HAP-1 (cell line): ENCODE results near the gene EPB41.
"Not testable (repeated sequence)": the region's sequence is repeated elsewhere in the genome, so short reads cannot be mapped to it uniquely, and the experiment has no call there.

Experiments
- DNase-seq, 2 experiments: peaks; one replicate each; pipeline ENCODE4 v3.0.0-alpha.2; 2016 to 2020; ENCODE audit warnings: low spot score in 2 of 2
- H3K27me3 ChIP-seq: fragments of 250-450 bp; sonication (Bioruptor Pico); 2 replicates; pipeline ENCODE4 v1.5.1; 2020; ENCODE audit warnings: low read depth, mild to moderate bottlenecking, moderate library complexity
- H3K36me3 ChIP-seq: fragments of 250-450 bp; sonication (Bioruptor Pico); replicated peaks from 2 replicates; pipeline ENCODE4 v1.5.1; 2020; ENCODE audit warnings: mild to moderate bottlenecking
- H3K4me1 ChIP-seq: fragments of 250-450 bp; sonication (Bioruptor Pico); 2 replicates; pipeline ENCODE4 v1.5.1; 2020; ENCODE audit warnings: mild to moderate bottlenecking
- H3K4me3 ChIP-seq: fragments of 250-450 bp; sonication (Bioruptor Pico); 2 replicates; pipeline ENCODE4 v1.5.1; 2020; ENCODE audit warnings: mild to moderate bottlenecking, moderate library complexity
- H3K9me3 ChIP-seq: fragments of 250-450 bp; sonication (Bioruptor Pico); 2 replicates; pipeline ENCODE4 v1.5.1; 2020; ENCODE audit warnings: mild to moderate bottlenecking, moderate library complexity
- in situ Hi-C: fragments of 300-500 bp; cut with MboI; formaldehyde crosslinking; loops from 3 replicates; pipeline ENCODE4 v1.14.3; 2020; ENCODE audit warnings: low sequenced_read_pairs, inconsistent platforms, mixed read lengths

EPB41 gene

DNA sequence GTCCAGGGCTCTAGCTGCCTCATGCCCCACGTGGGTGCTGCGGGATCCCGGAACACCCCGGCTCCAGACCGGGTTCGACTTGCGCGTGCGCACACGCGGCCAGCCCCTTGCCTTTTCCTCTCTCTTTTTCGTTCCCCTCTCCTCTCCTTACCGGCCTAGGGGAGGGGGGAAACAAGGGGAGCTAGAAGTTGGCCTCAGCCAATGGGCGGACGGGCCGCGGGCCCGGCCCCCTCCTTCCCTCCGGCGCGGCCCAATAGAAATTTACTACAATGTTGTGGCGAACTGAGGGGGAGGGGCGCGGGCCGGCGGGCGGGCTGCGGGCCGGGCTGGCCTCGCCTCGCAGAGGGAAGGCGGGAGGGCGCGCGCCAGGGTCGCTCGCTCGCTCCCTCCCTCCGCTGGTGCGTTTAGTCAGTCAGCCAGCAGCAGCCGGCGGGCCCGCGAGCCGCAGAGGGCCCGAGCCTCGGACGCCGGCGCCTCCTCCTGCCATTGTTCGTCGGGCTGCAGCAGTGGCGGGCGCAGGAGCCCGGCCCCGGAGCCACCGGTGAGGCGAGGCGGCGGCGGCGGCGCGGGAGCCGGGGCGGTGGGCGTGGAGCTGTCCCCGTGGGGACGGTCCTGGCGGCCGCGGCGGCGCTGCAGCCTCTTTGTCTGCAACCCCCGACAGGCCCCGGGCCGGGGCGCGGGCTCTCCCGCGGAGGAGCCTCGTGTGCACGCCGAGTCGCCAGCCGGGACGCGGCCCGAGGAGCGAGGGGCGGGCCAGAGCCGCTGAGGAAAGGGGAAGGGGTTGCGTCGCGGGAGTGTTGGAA lies at the start of gene EPB41:
EPB41 (plus strand) TSS at position 342 of the 803 bp plus-strand sequence. CDS start 72,869 bp downstream, outside the sequence.
- in situ Hi-C loops: no loop called here
- Histone ChIP-seq H3K4me1 (peaks cover 24% of the 10 kb centered on the region), H3K4me3 (peak within 1 kb of the TSS; percentile 40), H3K9me3 (no peaks in the 10 kb centered on the region), H3K36me3 (no peaks in the 10 kb centered on the region; the same call in 1 of the 2 replicates), H3K27me3 (no peaks in the 10 kb centered on the region)
- DNase-seq: peak; percentile 98

DNA sequence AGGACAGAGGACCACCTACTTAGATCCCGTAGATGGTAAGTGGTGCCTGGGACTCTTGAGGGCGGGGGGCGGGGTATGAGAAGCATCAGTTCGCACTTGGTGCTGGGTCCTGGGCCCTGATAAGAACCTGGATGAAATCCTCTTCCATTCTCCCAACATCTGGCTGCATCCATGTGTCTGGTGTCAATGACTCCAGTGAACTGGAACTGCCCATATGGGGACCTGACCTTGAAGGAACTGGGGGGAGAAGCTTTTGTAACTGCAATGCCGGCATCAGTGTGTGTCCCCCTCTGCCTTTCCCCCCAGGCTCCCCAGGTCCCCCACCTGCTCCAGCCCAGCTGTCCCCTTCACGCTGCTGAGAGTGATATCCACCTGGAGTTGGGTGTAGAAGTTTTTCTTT lies 49.7 kb upstream of the EPB41 start:
- Histone ChIP-seq H3K9me3 (no peaks in the 10 kb centered on the region), H3K4me3 (no peak overlapping the region), H3K4me1 (peaks cover 10% of the 10 kb centered on the region), H3K27me3 (no peaks in the 10 kb centered on the region), H3K36me3 (no peaks in the 10 kb centered on the region)
- no peak for DNase-seq
- in situ Hi-C loops: loop anchor here (5.0 to 25.0 kb wide), 2 partner anchors 77 to 452 kb away; no protein-coding TSS in a partner anchor

- Histone ChIP-seq H3K9me3 (no peaks in the 10 kb centered on the region), H3K27me3 (no peaks in the 10 kb centered on the region), H3K4me1 (peaks cover 10% of the 10 kb centered on the region), H3K4me3 (no peak overlapping the region), H3K36me3 (no peaks in the 10 kb centered on the region)
- in situ Hi-C loops: loop anchor here (5.0 to 25.0 kb wide), 2 partner anchors 79 to 454 kb away; no protein-coding TSS in a partner anchor
- no peak for DNase-seq
Measured at GRCh38 chr1:28865997-28866650, 48.2 kb upstream of the EPB41 start.

DNA sequence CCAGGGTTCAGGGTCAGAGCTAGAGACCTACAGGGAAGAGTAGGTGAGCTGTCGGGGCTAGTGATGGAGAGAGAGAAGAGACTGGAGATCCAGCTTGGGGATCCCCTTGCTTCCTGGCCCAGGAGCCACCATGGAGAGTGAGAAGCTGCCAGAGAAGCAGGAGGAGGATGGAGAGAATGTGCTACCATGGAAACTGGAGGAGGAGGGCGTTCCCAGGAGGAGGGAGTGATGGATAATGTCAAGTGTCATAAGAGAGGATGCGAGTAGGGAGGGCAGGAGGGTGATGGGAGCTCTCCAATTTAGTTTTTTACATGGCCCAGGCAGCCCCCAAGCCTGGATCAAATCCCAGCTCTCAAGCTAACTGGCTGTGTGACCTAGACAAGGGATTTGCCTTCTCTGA lies 46.5 kb upstream of the EPB41 start:
- in situ Hi-C loops: loop anchor here (5.0 to 25.0 kb wide), 2 partner anchors 81 to 456 kb away; no protein-coding TSS in a partner anchor
- H3K4me3 ChIP-seq: no peak overlapping the region
- no peak for DNase-seq
- H3K9me3 ChIP-seq: no peaks in the 10 kb centered on the region
- peaks cover 10% of the 10 kb centered on the region for H3K4me1 ChIP-seq
- H3K27me3 ChIP-seq: no peaks in the 10 kb centered on the region
- H3K36me3 ChIP-seq: no peaks in the 10 kb centered on the region

GRCh38 chr1:28869952-28870351 lies 44.4 kb upstream of the EPB41 start:
- in situ Hi-C loops: loop anchor here (5.0 to 25.0 kb wide), 3 partner anchors 83 to 458 kb away; partner anchors contain the start of genes RNU11 and TAF12
- Histone ChIP-seq H3K36me3 (no peaks in the 10 kb centered on the region), H3K9me3 (no peaks in the 10 kb centered on the region)

DNA sequence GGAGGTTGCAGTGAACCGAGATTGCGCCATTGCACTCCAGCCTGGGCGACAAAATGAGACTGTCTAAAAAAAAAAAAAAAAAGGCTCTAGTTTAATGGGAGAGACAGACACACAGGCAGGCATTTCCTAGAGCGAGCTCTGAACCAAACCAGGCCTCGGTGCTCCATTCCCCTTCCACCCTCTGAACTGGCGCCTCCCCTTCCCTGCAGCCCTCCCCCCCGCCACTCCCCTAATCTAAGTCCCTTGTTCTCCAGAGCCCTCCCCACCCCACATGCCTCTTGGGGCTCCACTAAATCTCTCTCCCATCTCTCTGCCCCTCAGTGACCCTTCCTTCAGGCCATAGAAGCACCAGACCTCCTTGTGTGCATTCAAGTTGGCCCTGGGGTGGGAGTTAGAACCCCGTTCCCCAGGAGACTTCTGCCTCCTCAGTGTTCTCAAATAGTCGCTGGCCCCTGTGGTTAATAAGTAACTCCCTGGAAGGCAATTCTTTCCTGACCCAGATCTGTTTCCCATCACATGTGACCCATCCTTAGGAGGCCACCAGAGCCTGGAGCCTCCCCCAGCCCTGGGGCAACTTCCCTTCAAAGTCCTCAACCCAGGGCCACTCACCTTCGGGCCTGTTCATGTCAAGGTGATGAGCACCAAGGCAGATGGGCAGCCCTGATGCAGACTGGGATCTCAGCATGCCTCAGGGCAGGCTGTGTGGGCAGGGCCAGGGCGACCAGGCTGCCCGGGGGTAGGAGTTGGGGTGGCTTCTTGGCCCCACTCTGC lies 42.6 kb upstream of the EPB41 start:
- H3K4me3 ChIP-seq: no peak overlapping the region
- no peaks in the 10 kb centered on the region for H3K4me1 ChIP-seq
- no peaks in the 10 kb centered on the region for H3K36me3 ChIP-seq
- H3K9me3 ChIP-seq: no peaks in the 10 kb centered on the region
- in situ Hi-C loops: loop anchor here (10.0 to 25.0 kb wide), 2 partner anchors 227 to 460 kb away; partner anchors contain the start of genes RNU11 and TAF12
- DNase-seq: no peak
- H3K27me3 ChIP-seq: no peaks in the 10 kb centered on the region

More at GRCh38 chr1:28869952-28870351, 44.4 kb upstream of the EPB41 start:
- Histone ChIP-seq H3K4me1 (peaks cover 6% of the 10 kb centered on the region), H3K4me3 (no peak overlapping the region), H3K27me3 (no peaks in the 10 kb centered on the region)
- no peak for DNase-seq

GRCh38 chr1:28875134-28875533 lies 39.2 kb upstream of the EPB41 start:
- H3K9me3 ChIP-seq, H3K4me1 ChIP-seq, DNase-seq, H3K27me3 ChIP-seq, H3K36me3 ChIP-seq, H3K4me3 ChIP-seq: not testable (repeated sequence)
- in situ Hi-C loops: loop anchor here (10.0 to 25.0 kb wide), 2 partner anchors 230 to 1837 kb away; partner anchors contain the start of genes MATN1, RNU11 and TAF12

GRCh38 chr1:28877132-28877781 lies 37.1 kb upstream of the EPB41 start:
- Histone ChIP-seq H3K4me1 (peaks cover under 1% of the 10 kb centered on the region; the same call in 1 of the 2 replicates), H3K9me3 (no peaks in the 10 kb centered on the region), H3K27me3 (no peaks in the 10 kb centered on the region; the same call in 1 of the 2 replicates), H3K36me3 (no peaks in the 10 kb centered on the region), H3K4me3 (no peak overlapping the region)
- peak; percentile 79 to 85 for DNase-seq
- in situ Hi-C loops: loop anchor here (10.0 to 25.0 kb wide), 2 partner anchors 232 to 1835 kb away; partner anchors contain the start of genes MATN1, RNU11 and TAF12

- in situ Hi-C loops: loop anchor here (10.0 to 25.0 kb wide), 2 partner anchors 234 to 1834 kb away; partner anchors contain the start of genes MATN1, RNU11 and TAF12
Measured at GRCh38 chr1:28878796-28879195, 35.6 kb upstream of the EPB41 start.

DNA sequence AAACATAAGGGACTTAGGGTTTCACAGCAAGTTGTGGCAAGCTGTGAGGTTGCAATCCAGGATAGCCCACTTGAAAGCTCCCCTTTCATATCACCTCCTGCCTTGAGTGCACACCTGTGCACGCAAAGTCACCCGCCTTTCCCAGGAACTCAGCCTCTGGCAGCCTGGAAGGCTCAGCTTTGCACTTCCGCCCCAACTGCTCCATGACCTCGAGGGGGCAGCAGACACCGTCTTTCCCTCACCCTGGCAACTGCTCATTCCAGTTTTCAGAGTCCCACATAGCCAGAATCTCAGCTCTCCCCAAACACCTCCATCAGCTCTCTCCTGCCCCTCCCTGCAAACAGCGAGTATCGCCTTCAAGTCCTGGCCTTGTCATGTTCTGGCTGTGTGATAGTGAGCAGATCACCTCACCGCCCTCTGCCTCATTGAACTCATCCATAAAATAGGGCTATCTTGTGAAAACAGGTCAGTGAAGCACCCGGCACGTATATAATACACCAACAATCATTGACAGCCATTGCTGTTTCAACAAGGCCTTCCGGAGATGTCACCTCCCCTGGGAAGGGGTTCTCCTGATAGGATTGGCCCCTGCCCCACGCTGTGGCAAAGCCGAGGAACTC lies 32.2 kb upstream of the EPB41 start:
- H3K4me1 ChIP-seq: peaks cover 22% of the 10 kb centered on the region
- H3K27me3 ChIP-seq: no peaks in the 10 kb centered on the region
- H3K4me3 ChIP-seq: no peak overlapping the region
- H3K9me3 ChIP-seq: no peaks in the 10 kb centered on the region
- in situ Hi-C loops: loop anchor here (5.0 to 25.0 kb wide), 3 partner anchors 150 to 1830 kb away; partner anchors contain the start of gene MATN1
- DNase-seq: peak; percentile 94 to 95
- H3K36me3 ChIP-seq: no peaks in the 10 kb centered on the region; the same call in 1 of the 2 replicates

More at GRCh38 chr1:28878796-28879195, 35.6 kb upstream of the EPB41 start:
- Histone ChIP-seq H3K4me3 (no peak overlapping the region), H3K4me1 (peaks cover 4% of the 10 kb centered on the region; the same call in 1 of the 2 replicates), H3K36me3 (no peaks in the 10 kb centered on the region), H3K9me3 (no peaks in the 10 kb centered on the region), H3K27me3 (no peaks in the 10 kb centered on the region; the same call in 1 of the 2 replicates)
- no peak for DNase-seq

- Histone ChIP-seq H3K4me3 (no peak overlapping the region), H3K27me3 (no peaks in the 10 kb centered on the region), H3K9me3 (no peaks in the 10 kb centered on the region), H3K36me3 (no peaks in the 10 kb centered on the region; the same call in 1 of the 2 replicates), H3K4me1 (peaks cover 23% of the 10 kb centered on the region)
- DNase-seq: no peak
- in situ Hi-C loops: loop anchor here (5.0 to 25.0 kb wide), 3 partner anchors 149 to 1829 kb away; partner anchors contain the start of gene MATN1
Measured at GRCh38 chr1:28883242-28883616, 31.1 kb upstream of the EPB41 start.

- Histone ChIP-seq H3K27me3 (no peaks in the 10 kb centered on the region), H3K4me1 (peaks cover 24% of the 10 kb centered on the region), H3K4me3 (no peak overlapping the region), H3K9me3 (no peaks in the 10 kb centered on the region), H3K36me3 (no peaks in the 10 kb centered on the region; the same call in 1 of the 2 replicates)
- DNase-seq: no peak
- in situ Hi-C loops: loop anchor here (25.0 kb wide), 1 partner anchor 1827 kb away; the partner anchor contains the start of gene MATN1
Measured at GRCh38 chr1:28885472-28885877, 28.9 kb upstream of the EPB41 start.
